DOHH2 (cell line): ENCODE results near the gene C3orf70.

ENCODE experiments used
- H3F3A ChIP-seq: fragments of 200-600 bp; sonication (generic), shearing (Covaris generic); 2 replicates; pipeline ENCODE4 v1.6.0; 2016; ENCODE audit warnings: antibody characterized with exemption, mild to moderate bottlenecking; ENCODE audit not compliant: control insufficient read depth, insufficient read depth
- H3K27ac ChIP-seq: fragments of 200-600 bp; sonication (generic); 2 replicates; pipeline ENCODE4 v1.5.1; 2014; ENCODE audit warnings: low read depth, mild to moderate bottlenecking, low read length, moderate library complexity
- H3K27me3 ChIP-seq: fragments of 200-600 bp; sonication (generic); 2 replicates; pipeline ENCODE4 v1.6.1; 2014; ENCODE audit warnings: mild to moderate bottlenecking, low read length, mixed read lengths; ENCODE audit not compliant: control insufficient read depth
- H3K36me3 ChIP-seq: fragments of 200-600 bp; sonication (generic); 2 replicates; pipeline ENCODE4 v1.6.1; 2014; ENCODE audit warnings: mild to moderate bottlenecking, low read length, moderate library complexity, mixed read lengths; ENCODE audit not compliant: control insufficient read depth
- H3K4me1 ChIP-seq: fragments of 200-600 bp; sonication (generic); 2 replicates; pipeline ENCODE4 v1.6.1; 2014; ENCODE audit warnings: mild to moderate bottlenecking, low read length, mixed read lengths; ENCODE audit not compliant: control insufficient read depth
- H3K4me2 ChIP-seq: fragments of 200-600 bp; sonication (generic); 2 replicates; pipeline ENCODE4 v1.6.0; 2014; ENCODE audit warnings: mild to moderate bottlenecking, low read length, moderate library complexity
- H3K4me3 ChIP-seq: fragments of 200-600 bp; sonication (generic); 2 replicates; pipeline ENCODE4 v1.5.1; 2014; ENCODE audit warnings: mild to moderate bottlenecking, low read length, mixed read lengths
- H3K79me2 ChIP-seq: fragments of 200-600 bp; sonication (generic); 2 replicates; pipeline ENCODE4 v1.6.1; 2014; ENCODE audit warnings: mild to moderate bottlenecking, low read length, mixed read lengths; ENCODE audit not compliant: control insufficient read depth
- H3K9me2 ChIP-seq: fragments of 200-600 bp; sonication (generic); replicated peaks from 2 replicates; pipeline ENCODE4 v1.6.1; 2014; ENCODE audit warnings: mild to moderate bottlenecking, low read length, mixed read lengths; ENCODE audit not compliant: control insufficient read depth
- H3K9me3 ChIP-seq: fragments of 200-600 bp; sonication (generic); 2 replicates; pipeline ENCODE4 v1.6.1; 2014; ENCODE audit warnings: antibody characterized with exemption, low read length, mixed read lengths; ENCODE audit not compliant: control insufficient read depth, insufficient read depth
- H4K20me1 ChIP-seq: fragments of 200-600 bp; sonication (generic); 2 replicates; pipeline ENCODE4 v1.6.0; 2014; ENCODE audit warnings: low read depth, mild to moderate bottlenecking, antibody characterized with exemption, low read length, moderate library complexity; ENCODE audit not compliant: control insufficient read depth, insufficient read depth
- EZH2phosphoT487 ChIP-seq: fragments of 200-600 bp; sonication (generic); IDR thresholded peaks from 2 replicates; pipeline ENCODE4 v1.6.1; 2017; ENCODE audit warnings: borderline replicate concordance, mild to moderate bottlenecking, antibody characterized with exemption, low read length, moderate library complexity, mixed read lengths
- TF ChIP-seq, protein P1 (sequence below): fragments of 200-600 bp; sonication (generic); IDR thresholded peaks from one replicate; pipeline ENCODE4 v1.5.1; 2014; ENCODE audit warnings: antibody characterized with exemption, mild to moderate bottlenecking, low read depth, low read length; ENCODE audit not compliant: poor library complexity, severe bottlenecking

Gene C3orf70

GRCh38 chr3:185049710-185050109, 103.2 kb downstream of the C3orf70 start:
- H3K4me2 ChIP-seq = no peak overlapping the region
- peaks cover 9% of the 10 kb centered on the region for H3K4me1 ChIP-seq
- H3F3A ChIP-seq = no peaks in the 10 kb centered on the region
- no peak for TF ChIP-seq EZH2phosphoT487
- TF ChIP-seq, protein P1, sequence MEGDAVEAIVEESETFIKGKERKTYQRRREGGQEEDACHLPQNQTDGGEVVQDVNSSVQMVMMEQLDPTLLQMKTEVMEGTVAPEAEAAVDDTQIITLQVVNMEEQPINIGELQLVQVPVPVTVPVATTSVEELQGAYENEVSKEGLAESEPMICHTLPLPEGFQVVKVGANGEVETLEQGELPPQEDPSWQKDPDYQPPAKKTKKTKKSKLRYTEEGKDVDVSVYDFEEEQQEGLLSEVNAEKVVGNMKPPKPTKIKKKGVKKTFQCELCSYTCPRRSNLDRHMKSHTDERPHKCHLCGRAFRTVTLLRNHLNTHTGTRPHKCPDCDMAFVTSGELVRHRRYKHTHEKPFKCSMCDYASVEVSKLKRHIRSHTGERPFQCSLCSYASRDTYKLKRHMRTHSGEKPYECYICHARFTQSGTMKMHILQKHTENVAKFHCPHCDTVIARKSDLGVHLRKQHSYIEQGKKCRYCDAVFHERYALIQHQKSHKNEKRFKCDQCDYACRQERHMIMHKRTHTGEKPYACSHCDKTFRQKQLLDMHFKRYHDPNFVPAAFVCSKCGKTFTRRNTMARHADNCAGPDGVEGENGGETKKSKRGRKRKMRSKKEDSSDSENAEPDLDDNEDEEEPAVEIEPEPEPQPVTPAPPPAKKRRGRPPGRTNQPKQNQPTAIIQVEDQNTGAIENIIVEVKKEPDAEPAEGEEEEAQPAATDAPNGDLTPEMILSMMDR = no peak
- H3K27me3 ChIP-seq = no peaks in the 10 kb centered on the region
- H3K36me3 ChIP-seq = peaks cover 13% of the 10 kb centered on the region
- H3K4me3 ChIP-seq = no peak overlapping the region
- no peaks in the 10 kb centered on the region for H3K79me2 ChIP-seq
- H3K9me3 ChIP-seq = no peaks in the 10 kb centered on the region
- H3K27ac ChIP-seq = no peak overlapping the region
- no peaks in the 10 kb centered on the region for H3K9me2 ChIP-seq
- no peaks in the 10 kb centered on the region for H4K20me1 ChIP-seq

- no peak overlapping the region for H3K4me3 ChIP-seq
- no peak overlapping the region for H3K4me2 ChIP-seq
- peaks cover 4% of the 10 kb centered on the region; the same call in 1 of the 2 replicates for H3K36me3 ChIP-seq
- H3K4me1 ChIP-seq = peaks cover 9% of the 10 kb centered on the region
- H3F3A ChIP-seq = no peaks in the 10 kb centered on the region
- TF ChIP-seq, protein P1 = no peak
- TF ChIP-seq EZH2phosphoT487 = no peak
- H3K9me2 ChIP-seq = no peaks in the 10 kb centered on the region
- no peaks in the 10 kb centered on the region for H3K9me3 ChIP-seq
- H3K27ac ChIP-seq = no peak overlapping the region
- no peaks in the 10 kb centered on the region for H4K20me1 ChIP-seq
- H3K27me3 ChIP-seq = no peaks in the 10 kb centered on the region
- H3K79me2 ChIP-seq = no peaks in the 10 kb centered on the region
Measured at GRCh38 chr3:185046603-185047002, 106.3 kb downstream of the C3orf70 start.

DNA sequence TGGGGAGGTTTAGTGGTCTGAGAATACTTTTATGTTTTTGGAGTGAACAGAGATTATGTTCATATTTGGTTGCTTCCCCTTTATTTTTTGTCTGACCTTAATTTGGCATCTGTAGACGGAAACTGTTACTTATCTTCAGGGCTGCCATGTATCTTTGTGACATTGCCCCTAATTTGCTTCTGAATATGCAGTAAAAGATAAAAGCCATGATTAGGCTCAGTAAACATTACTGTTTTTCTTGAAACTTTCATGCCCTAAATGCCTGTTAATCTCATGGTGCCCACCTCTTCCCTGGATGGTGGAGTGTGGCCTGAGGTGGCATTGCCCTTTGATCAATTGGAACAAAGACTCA, 106.7 kb downstream of the C3orf70 start:
- Histone ChIP-seq H3F3A (no peaks in the 10 kb centered on the region), H3K27ac (no peak overlapping the region), H3K36me3 (peaks cover 4% of the 10 kb centered on the region; the same call in 1 of the 2 replicates), H3K4me3 (no peak overlapping the region), H3K9me3 (no peaks in the 10 kb centered on the region), H3K4me2 (no peak overlapping the region), H3K27me3 (no peaks in the 10 kb centered on the region), H3K79me2 (no peaks in the 10 kb centered on the region), H4K20me1 (no peaks in the 10 kb centered on the region), H3K9me2 (no peaks in the 10 kb centered on the region), H3K4me1 (peaks cover 9% of the 10 kb centered on the region)
- no peak for TF ChIP-seq EZH2phosphoT487
- TF ChIP-seq, protein P1 = no peak
